Left ventricle myocardium inferior (tissue), 1 donor: Measurements from ENCODE around the gene HYCC1. TPM values are rescaled to one million over a fixed set of nuclear protein-coding genes. Genes with fewer than 3 reads are reported as not detected.
"Not testable (repeated sequence)": the region's sequence is repeated elsewhere in the genome, so short reads cannot be mapped to it uniquely, and the experiment has no call there.

Experiments used
- DNase-seq: peaks from one replicate; pipeline ENCODE4 v3.0.0-alpha.2; 2020
- H3K27ac ChIP-seq: fragments of 200-600 bp; replicated peaks from 2 replicates; pipeline ENCODE4 v1.8.0; 2021
- H3K27me3 ChIP-seq: fragments of 200-600 bp; 2 replicates; pipeline ENCODE4 v1.8.0; 2021; ENCODE audit warnings: low read depth
- H3K36me3 ChIP-seq: fragments of 200-600 bp; 2 replicates; pipeline ENCODE4 v1.8.0; 2021
- H3K4me1 ChIP-seq: fragments of 200-600 bp; 2 replicates; pipeline ENCODE4 v1.8.0; 2021
- H3K4me3 ChIP-seq: fragments of 200-600 bp; 2 replicates; pipeline ENCODE4 v1.8.0; 2021; ENCODE audit warnings: mild to moderate bottlenecking, moderate library complexity
- H3K9me3 ChIP-seq: fragments of 200-600 bp; replicated peaks from 2 replicates; pipeline ENCODE4 v1.8.0; 2021
- intact Hi-C: fragments of 100-400 bp; cut with micrococcal nuclease; formaldehyde crosslinking; loops from one replicate; pipeline ENCODE4 v1.11.0; 2022
- long read RNA-seq: library from polyadenylated mRNA; unstranded; transcript quantifications from one replicate; pipeline ENCODE4 v2.0.0, GENCODE V29; 2021
- total RNA-seq: library from RNA; stranded (reverse); fragmentation: NEBNext Ultra II Directional; extraction: Animal tissue kit (Norgen Biotek cat#: 25700); gene quantifications from one replicate; pipeline ENCODE4 v1.2.1, GENCODE V29; 2021
- TF ChIP-seq, protein P1 (sequence below): fragments of 200-600 bp; IDR thresholded peaks from 2 replicates; pipeline ENCODE4 v1.8.0; 2021; ENCODE audit warnings: antibody characterized with exemption, mild to moderate bottlenecking, borderline replicate concordance
- donor health status: DM: no; HTN: yes; CAD: no; lungs with severe emphysema.

The HYCC1 gene
- 34.8 TPM for total RNA-seq
- long read RNA-seq, partial matches to known transcripts: 0 of 7 reads
- long read RNA-seq, other reads (novel, unspliced or antisense): 4 of 7 reads

DNA sequence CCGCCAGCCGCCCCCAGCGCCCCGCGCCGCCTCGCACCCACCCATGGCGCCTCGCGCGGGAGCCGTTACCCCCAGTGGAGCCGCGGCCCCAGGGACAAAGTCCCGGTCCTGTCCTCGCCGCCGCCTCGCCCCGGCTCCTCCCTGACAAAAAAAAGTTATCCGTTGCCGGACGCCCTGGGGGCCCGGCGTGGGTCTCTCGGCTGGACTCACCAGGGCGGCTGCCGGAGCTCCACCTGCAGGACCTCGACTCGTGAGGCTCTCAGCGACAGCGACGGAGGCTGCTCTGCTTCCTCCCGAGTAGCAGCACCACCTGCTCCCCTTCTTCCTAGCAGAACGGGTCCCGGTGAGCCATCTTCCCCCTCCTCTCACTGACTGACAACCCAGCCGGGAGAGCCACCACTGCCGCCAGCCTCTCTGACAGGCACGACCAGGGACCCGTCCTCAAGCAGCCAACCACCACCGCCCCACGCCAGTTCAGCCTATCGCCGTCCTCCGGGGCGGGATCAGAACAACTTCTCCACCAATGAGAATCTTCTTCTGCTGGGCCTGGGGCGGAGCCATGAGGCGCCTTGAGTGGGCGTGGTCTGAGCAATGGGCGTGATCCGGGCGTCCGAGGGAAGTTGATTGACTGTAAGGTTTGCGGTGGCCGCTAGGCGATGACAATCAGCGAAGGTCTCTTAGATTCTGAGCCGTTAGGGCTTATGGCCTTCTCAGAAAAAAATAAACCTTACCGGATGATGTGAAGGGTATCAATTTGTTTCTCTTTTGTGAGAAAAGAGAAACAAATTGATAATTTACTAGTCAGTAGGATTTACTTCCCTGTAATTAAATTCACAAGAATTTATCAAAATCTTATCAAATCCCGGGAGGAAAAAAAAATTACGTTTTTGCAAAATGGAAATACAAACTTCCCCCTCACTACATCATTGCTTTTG lies at the start of gene HYCC1:
Gene HYCC1 (minus strand): TSS at position 416 of the 935 bp plus-strand sequence. CDS start 23,019 bp downstream, outside the sequence.
- H3K27me3 ChIP-seq: no peaks in the 10 kb centered on the region
- intact Hi-C loops: loop anchor here (10.0 kb wide), 1 partner anchor 159 kb away; no protein-coding TSS in a partner anchor
- no peaks in the 10 kb centered on the region for H3K9me3 ChIP-seq
- H3K4me3 ChIP-seq: peak within 1 kb of the TSS; percentile 91
- peaks cover 56% of the 10 kb centered on the region for H3K4me1 ChIP-seq
- TF ChIP-seq, protein P1, sequence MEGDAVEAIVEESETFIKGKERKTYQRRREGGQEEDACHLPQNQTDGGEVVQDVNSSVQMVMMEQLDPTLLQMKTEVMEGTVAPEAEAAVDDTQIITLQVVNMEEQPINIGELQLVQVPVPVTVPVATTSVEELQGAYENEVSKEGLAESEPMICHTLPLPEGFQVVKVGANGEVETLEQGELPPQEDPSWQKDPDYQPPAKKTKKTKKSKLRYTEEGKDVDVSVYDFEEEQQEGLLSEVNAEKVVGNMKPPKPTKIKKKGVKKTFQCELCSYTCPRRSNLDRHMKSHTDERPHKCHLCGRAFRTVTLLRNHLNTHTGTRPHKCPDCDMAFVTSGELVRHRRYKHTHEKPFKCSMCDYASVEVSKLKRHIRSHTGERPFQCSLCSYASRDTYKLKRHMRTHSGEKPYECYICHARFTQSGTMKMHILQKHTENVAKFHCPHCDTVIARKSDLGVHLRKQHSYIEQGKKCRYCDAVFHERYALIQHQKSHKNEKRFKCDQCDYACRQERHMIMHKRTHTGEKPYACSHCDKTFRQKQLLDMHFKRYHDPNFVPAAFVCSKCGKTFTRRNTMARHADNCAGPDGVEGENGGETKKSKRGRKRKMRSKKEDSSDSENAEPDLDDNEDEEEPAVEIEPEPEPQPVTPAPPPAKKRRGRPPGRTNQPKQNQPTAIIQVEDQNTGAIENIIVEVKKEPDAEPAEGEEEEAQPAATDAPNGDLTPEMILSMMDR: peak; percentile 75
- peak within 1 kb of the TSS; percentile 91 for H3K27ac ChIP-seq
- H3K36me3 ChIP-seq: no peaks in the 10 kb centered on the region
- DNase-seq: peak; percentile 99

DNA sequence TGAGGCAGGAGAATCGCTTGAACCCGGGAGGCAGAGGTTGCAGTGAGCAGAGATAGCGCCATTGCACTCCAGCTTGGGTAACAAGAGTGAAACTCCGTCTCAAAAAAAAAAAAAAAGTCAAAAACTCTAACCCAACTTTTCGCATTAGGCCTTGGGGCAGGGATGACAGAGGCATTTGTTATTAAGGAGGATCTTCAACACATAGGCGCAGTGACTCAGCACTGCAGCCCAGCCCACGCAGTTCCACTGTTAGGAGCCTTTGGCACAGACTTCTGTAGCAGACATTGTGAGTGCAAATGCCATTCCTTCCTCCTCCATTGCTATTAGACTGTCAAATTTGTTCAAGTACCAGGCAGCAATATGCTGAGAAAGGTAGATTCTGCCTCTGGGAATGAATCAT lies 48.5 kb upstream of the HYCC1 start:
- Histone ChIP-seq H3K27me3 (no peaks in the 10 kb centered on the region), H3K27ac (no peak overlapping the region), H3K36me3 (no peaks in the 10 kb centered on the region), H3K4me1 (peaks cover 15% of the 10 kb centered on the region), H3K4me3 (no peak overlapping the region), H3K9me3 (no peaks in the 10 kb centered on the region)
- DNase-seq: no peak
- TF ChIP-seq, protein P1: no peak
- intact Hi-C loops: no loop called here

DNA sequence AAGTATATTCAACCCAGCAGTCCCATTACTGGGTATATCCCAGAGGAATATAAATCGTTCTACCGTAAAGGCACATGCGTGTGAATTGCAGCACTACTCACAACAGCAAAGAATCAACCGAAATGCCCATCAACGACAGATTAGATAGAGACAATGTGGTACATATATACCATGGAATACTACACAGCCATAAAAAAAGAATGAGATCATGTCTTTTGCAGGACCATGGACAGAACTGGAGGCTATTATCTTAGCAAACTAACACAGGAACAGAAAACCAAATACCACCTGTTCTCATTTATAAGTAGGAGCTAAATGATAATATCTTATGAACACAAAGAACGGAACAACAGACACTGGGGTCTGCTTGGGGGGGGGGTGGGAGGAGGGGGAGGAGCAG lies 47.4 kb upstream of the HYCC1 start:
- Histone ChIP-seq H3K9me3 (no peaks in the 10 kb centered on the region), H3K27ac (no peak overlapping the region), H3K27me3 (no peaks in the 10 kb centered on the region), H3K4me1 (peaks cover 15% of the 10 kb centered on the region), H3K4me3 (no peak overlapping the region), H3K36me3 (no peaks in the 10 kb centered on the region)
- TF ChIP-seq, protein P1: no peak
- intact Hi-C loops: no loop called here
- DNase-seq: no peak

DNA sequence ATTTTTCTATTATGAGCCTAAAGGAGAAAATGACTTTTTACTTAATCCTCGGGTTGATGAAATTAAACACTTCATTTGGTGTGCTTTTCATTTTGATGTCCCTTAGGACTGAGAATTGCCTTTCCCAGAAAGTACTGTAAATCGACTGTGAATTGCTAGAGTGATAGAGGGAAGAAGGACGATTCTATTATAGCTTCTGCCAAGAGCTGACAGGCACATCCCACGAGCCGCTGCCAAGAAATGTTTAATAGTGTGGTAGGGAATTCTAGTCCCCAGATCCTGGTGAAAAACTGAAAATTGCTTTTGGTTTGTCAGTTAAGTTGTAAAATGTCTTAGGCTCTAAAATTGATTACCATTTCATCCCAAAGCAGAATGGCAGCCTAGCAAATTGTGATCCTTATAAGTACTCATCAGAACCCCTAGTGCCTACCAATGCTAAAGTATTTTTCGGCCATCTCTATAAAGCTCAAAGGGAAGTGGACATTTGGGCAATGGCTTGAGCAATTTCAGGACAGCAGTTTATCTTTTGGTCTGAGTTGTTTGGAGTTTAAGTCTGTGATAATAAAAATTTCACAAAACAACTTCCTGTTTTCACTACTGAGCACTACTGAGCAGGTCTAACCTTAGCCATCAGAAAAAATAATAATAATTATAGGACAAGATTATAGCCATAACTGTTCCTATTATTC lies 44.6 kb upstream of the HYCC1 start:
- TF ChIP-seq, protein P1: no peak
- Histone ChIP-seq H3K27me3 (no peaks in the 10 kb centered on the region), H3K9me3 (no peaks in the 10 kb centered on the region), H3K36me3 (no peaks in the 10 kb centered on the region), H3K4me3 (no peak overlapping the region), H3K27ac (no peak overlapping the region), H3K4me1 (peaks cover 7% of the 10 kb centered on the region)
- no peak for DNase-seq
- intact Hi-C loops: loop anchor here (10.0 kb wide), 1 partner anchor 204 kb away; no protein-coding TSS in a partner anchor

DNA sequence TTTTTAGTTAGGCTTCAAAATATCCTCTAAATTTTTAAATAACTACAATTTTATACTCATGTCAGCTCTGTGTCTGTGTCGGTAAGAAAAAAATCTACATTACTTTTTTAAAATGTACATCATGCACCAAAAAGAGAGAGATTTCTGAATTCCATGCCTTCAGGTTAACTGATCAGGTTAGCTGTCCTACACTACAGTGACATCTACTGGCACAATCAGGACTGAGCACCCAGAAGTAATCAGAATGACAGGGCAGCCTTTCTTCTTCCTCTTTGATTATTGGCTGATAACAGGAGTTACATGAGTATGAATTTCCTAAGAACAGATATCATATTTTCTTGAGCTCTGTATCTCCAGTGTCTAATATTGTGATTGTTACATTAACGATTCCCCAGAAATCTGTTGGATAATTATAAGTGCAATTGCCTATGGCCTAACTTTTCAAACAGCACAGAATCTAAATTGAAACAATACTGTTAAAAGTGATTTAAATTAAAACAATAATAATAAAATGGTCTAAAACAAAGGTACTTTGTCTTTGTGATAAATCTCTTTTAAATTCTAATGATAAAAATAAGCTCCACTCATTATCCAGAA lies 41.8 kb upstream of the HYCC1 start:
- no peak for DNase-seq
- no peaks in the 10 kb centered on the region for H3K27me3 ChIP-seq
- intact Hi-C loops: loop anchor here (10.0 kb wide), 1 partner anchor 201 kb away; no protein-coding TSS in a partner anchor
- no peak overlapping the region for H3K27ac ChIP-seq
- TF ChIP-seq, protein P1: peak; percentile 99
- H3K36me3 ChIP-seq: no peaks in the 10 kb centered on the region
- no peaks in the 10 kb centered on the region for H3K9me3 ChIP-seq
- no peak overlapping the region for H3K4me3 ChIP-seq
- peaks cover 7% of the 10 kb centered on the region for H3K4me1 ChIP-seq

DNA sequence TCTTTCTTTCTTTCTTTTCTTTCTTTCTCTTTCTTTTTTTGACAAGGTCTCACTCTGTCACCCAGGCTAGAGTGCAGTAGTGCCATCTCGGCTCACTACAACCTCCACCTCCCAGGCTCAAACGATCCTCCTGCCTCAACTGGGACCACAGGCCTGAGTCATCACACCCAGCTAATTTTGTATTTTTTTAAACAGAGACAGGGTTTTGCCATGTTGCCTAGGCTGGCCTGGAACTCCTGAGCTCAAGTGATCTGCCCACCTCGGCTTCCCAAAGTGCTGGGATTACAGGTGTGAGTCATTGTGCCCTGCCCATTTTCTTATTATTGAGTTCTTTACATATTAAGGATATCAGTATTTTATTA lies 37.2 kb upstream of the HYCC1 start:
- not testable (repeated sequence) for H3K9me3 ChIP-seq, H3K36me3 ChIP-seq, H3K4me1 ChIP-seq, H3K27ac ChIP-seq, DNase-seq, H3K4me3 ChIP-seq, H3K27me3 ChIP-seq
- intact Hi-C loops: loop anchor here (10.0 kb wide), 1 partner anchor 196 kb away; no protein-coding TSS in a partner anchor

DNA sequence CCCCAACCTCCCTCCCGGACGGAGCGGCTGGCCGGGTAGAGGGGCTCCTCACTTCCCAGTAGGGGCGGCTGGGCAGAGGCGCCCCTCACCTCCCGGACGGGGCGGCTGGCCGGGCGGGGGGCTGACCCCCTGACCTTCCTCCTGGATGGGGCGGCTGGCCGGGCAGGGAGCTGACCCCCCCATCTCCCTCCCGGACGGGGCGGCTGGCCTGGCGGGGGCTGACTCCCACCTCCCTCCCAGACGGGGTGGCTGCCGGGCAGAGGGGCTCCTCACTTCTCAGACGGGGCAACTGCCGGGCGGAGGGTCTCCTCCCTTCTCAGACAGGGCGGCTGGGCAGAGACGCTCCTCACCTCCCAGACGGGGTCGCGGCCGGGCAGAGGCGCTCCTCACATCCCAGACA lies 32.4 kb upstream of the HYCC1 start:
- H3K4me3 ChIP-seq, H3K36me3 ChIP-seq, DNase-seq, H3K9me3 ChIP-seq, intact Hi-C loops, H3K27ac ChIP-seq, H3K4me1 ChIP-seq, H3K27me3 ChIP-seq: not testable (repeated sequence)

DNA sequence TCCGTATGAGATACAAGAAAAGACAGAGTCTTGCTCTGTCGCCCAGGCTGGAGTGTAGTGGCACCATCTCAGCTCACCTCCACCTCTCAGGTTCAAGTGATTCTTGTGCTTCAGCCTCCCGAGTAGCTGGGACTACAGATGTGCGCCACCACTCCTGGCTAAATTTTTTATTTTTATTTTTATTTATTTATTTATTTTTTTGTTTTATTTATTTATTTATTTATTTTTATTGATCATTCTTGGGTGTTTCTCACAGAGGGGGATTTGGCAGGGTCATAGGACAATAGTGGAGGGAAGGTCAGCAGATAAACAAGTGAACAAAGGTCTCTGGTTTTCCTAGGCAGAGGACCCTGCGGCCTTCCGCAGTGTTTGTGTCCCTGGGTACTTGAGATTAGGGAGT lies 31.2 kb upstream of the HYCC1 start:
- H3K27me3 ChIP-seq, H3K9me3 ChIP-seq, intact Hi-C loops, H3K4me3 ChIP-seq, H3K36me3 ChIP-seq, H3K4me1 ChIP-seq, H3K27ac ChIP-seq, DNase-seq: not testable (repeated sequence)
